ENCODE results near the gene SDSL.

GRCh38 chr12:113456199-113456598, 34.0 kb downstream of the SDSL start:
- no peak for TF ChIP-seq POLR2A (IDR thresholded peaks at IDR 0.05)
- TF ChIP-seq CTCF (IDR thresholded peaks at IDR 0.05), result no peak
- TF ChIP-seq POLR2AphosphoS5 (IDR thresholded peaks at IDR 0.05; ENCODE audit: insufficient read depth in 1 of 2, low read depth in 1 of 2), result no peak
